Neural cell (in vitro differentiated cells): ENCODE results near the gene C9orf43.

Experiments
- CTCF ChIP-seq: fragments of 450-650 bp; IDR thresholded peaks from 2 replicates; pipeline ENCODE4 v1.5.1; 2014; ENCODE audit warnings: antibody characterized with exemption, mild to moderate bottlenecking, moderate library complexity; ENCODE audit not compliant: poor library complexity, severe bottlenecking
- EZH2 ChIP-seq: fragments of 200-600, 300-800 bp; shearing (Covaris generic), sonication (generic); IDR thresholded peaks from 2 replicates; pipeline ENCODE4 v1.6.1; 2014; ENCODE audit warnings: antibody characterized with exemption, low read length, borderline replicate concordance, mild to moderate bottlenecking; ENCODE audit not compliant: insufficient read depth, poor library complexity, severe bottlenecking
- POLR2AphosphoS5 ChIP-seq: IDR thresholded peaks from 2 replicates; pipeline ENCODE4 v1.6.1; 2012
- RAD21 ChIP-seq: fragments of 450-650 bp; conservative IDR thresholded peaks from 2 replicates; pipeline ENCODE4 v1.6.1; 2014; ENCODE audit warnings: antibody characterized with exemption, mild to moderate bottlenecking, moderate library complexity
- SMC3 ChIP-seq: fragments of 450-650 bp; conservative IDR thresholded peaks from 2 replicates; pipeline ENCODE4 v1.6.1; 2014; ENCODE audit warnings: antibody characterized with exemption, mild to moderate bottlenecking, moderate library complexity; ENCODE audit not compliant: poor library complexity

GRCh38 chr9:113479174-113479621, 68.7 kb downstream of the C9orf43 start:
- TF ChIP-seq CTCF (no peak), POLR2AphosphoS5 (no peak), EZH2 (no peak), RAD21 (no peak), SMC3 (no peak)
